ENCODE results near the gene RIMKLB.

Gene RIMKLB

GRCh38 chr12:8699714-8700113 lies 1.9 kb downstream of the RIMKLB start:
- H3K4me3 ChIP-seq (ENCODE audit: low read depth, low read length) = no peak overlapping the region
- no peak for TF ChIP-seq CTCF (IDR thresholded peaks at IDR 0.05; ENCODE audit: low read depth, low read length, missing control alignments)
- no peak for DNase-seq (ENCODE audit: low read depth)

- DNase-seq (ENCODE audit: low read depth) = no peak
- no peak for TF ChIP-seq CTCF (IDR thresholded peaks at IDR 0.05; ENCODE audit: low read depth, low read length, missing control alignments)
- H3K4me3 ChIP-seq (ENCODE audit: low read depth, low read length) = no peak overlapping the region
Observed at GRCh38 chr12:8701046-8701660, 3.4 kb downstream of the RIMKLB start.

DNA sequence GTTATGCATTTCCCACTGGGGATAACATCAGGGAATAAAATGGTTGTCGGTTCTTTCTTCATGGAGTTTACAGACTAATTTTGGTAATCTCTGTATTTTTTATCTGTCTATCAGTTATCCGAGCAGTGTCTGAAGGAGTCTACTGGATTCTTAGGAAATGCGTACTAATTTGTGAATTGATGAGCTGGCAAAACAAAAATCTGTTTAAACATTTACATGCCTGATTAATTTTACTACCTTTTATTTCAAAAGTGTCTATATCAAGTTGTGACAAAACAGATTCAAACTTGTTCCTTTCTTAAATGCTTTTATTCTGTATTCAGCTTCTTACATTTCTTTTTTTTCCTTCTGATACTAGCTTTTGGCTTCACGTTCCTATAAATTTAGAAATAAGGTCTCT lies 4.4 kb downstream of the RIMKLB start:
- H3K4me3 ChIP-seq (ENCODE audit: low read depth, low read length) = no peak overlapping the region
- TF ChIP-seq CTCF (IDR thresholded peaks at IDR 0.05; ENCODE audit: low read depth, low read length, missing control alignments) = no peak
- no peak for DNase-seq (ENCODE audit: low read depth)

DNA sequence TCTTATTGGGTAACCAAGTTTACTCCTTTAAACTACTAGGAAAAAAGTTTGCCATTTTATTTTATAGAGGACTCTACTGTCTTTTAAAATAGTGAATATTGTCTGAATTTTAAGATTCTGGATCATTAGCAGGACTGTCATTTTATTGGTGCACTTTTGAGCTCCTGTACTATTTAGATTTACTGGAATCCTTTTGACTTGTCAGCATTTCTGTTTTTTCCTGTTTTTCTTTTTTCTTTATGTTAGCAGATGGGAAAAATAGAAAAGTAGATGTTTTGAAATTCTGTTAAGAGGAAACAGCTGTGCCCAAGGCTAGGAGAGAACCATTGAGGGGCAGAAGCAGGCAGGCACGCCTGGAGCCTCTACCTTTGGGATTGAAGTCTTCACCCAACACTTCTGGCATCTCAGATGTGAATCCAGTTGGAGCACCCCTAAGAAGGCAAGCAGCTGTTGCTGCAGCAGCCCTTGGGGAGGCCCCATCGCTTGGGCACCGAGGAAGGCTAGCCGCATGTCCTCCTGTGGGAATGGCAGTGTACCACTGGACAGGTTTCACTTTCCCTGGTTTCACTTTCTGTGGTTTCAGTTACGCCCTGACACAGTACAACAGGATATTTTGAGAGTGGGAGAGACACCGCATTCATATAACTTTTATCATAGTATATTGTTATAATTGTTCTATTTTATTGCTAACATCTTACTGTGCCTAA lies 11.5 kb downstream of the RIMKLB start:
- H3K4me3 ChIP-seq (ENCODE audit: low read depth, low read length) = no peak overlapping the region
- DNase-seq (ENCODE audit: low read depth) = no peak
- no peak for TF ChIP-seq CTCF (IDR thresholded peaks at IDR 0.05; ENCODE audit: low read depth, low read length, missing control alignments)

GRCh38 chr12:8712572-8712971 lies 14.8 kb downstream of the RIMKLB start:
- no peak for TF ChIP-seq CTCF (IDR thresholded peaks at IDR 0.05; ENCODE audit: low read depth, low read length, missing control alignments)
- no peak for DNase-seq (ENCODE audit: low read depth)
- H3K4me3 ChIP-seq (ENCODE audit: low read depth, low read length) = no peak overlapping the region

- DNase-seq (ENCODE audit: low read depth) = no peak
- H3K4me3 ChIP-seq (ENCODE audit: low read depth, low read length) = no peak overlapping the region
- TF ChIP-seq CTCF (IDR thresholded peaks at IDR 0.05; ENCODE audit: low read depth, low read length, missing control alignments) = no peak
Observed at GRCh38 chr12:8722286-8722800, 24.6 kb downstream of the RIMKLB start.

Data from GM12864 (cell line).